Ovary (tissue), 9 donors: ENCODE measurements around the gene HCAR3. TPM values are rescaled to one million over a fixed set of nuclear protein-coding genes. Genes with fewer than 3 reads are reported as not detected.
"Not testable (repeated sequence)": the region's sequence is repeated elsewhere in the genome, so short reads cannot be mapped to it uniquely, and the experiment has no call there.

Source experiments
- DNase-seq, 5 donors: peaks; one replicate each; pipeline ENCODE4 v3.0.0-alpha.2; 2019 to 2020
- H3K27ac ChIP-seq, 2 donors: fragments of 200-600 bp; one replicate each; pipeline versions ENCODE4 v1.5.1 to v1.8.0; 2019 to 2022
- H3K27me3 ChIP-seq: fragments of 200-600 bp; one replicate; pipeline ENCODE4 v1.8.0; 2022
- H3K36me3 ChIP-seq: fragments of 200-600 bp; sonication (generic); one replicate; pipeline ENCODE4 v1.5.1; 2019
- H3K4me1 ChIP-seq: one replicate; pipeline ENCODE4 v1.8.1; 2013; ENCODE audit warnings: mild to moderate bottlenecking, moderate library complexity; ENCODE audit not compliant: insufficient read depth
- H3K4me3 ChIP-seq: fragments of 200-600 bp; sonication (generic); one replicate; pipeline ENCODE4 v1.5.1; 2017
- H3K9me3 ChIP-seq, 2 donors: fragments of 200-600 bp in 1 of 2; sonication (generic) in 1 of 2; one replicate each; pipeline versions ENCODE4 v1.5.1 to v1.8.1; 2013 to 2019; ENCODE audit warnings: mild to moderate bottlenecking in 1 of 2, moderate library complexity in 1 of 2
- EP300 ChIP-seq: sonication (generic); formaldehyde crosslinking; IDR thresholded peaks from one replicate; pipeline ENCODE4 v1.6.1; 2017; ENCODE audit warnings: antibody characterized with exemption
- POLR2A ChIP-seq: fragments of 450-650 bp; IDR thresholded peaks from one replicate; pipeline ENCODE4 v1.6.1; 2017; ENCODE audit warnings: antibody characterized with exemption, mild to moderate bottlenecking, moderate library complexity
- WGBS, 3 donors: extraction: QIAGEN DNeasy Blood & Tissue Kit in 1 of 3; methylation state at CpG; one replicate each; pipeline versions ENCODE4 v1.1.5 to v1.1.7; 2013 to 2017; 5-methylcytosine and 5-hydroxymethylcytosine counted together
- intact Hi-C, 4 donors: fragments of 100-400 bp; cut with DNase I; formaldehyde crosslinking; loops; one replicate each; pipeline versions ENCODE4 v1.11.0 to v1.15.1; 2022 to 2023
- polyA plus RNA-seq, 2 donors: library from polyadenylated mRNA; stranded (reverse); fragments of 200-250 nt in 1 of 2; fragments of 350-450 nt in 1 of 2; fragmentation: Illumina TruSeq in 1 of 2; extraction: RNeasy Lipid Tissue Mini Kit (QIAGEN cat#74804) in 1 of 2; gene quantifications; one replicate each; pipeline ENCODE4 v1.2.3, GENCODE V29; 2013 to 2014
- total RNA-seq, 7 donors: library from RNA; depleted of rRNA in 2 of 7; stranded (reverse); fragments of >200 nt in 2 of 7; fragmentation: NEBNext Ultra II Directional in 3 of 7; extraction: Animal tissue kit (Norgen Biotek cat#: 25700) in 3 of 7; gene quantifications; one replicate each; pipeline versions ENCODE4 v1.1.0 to v1.2.4, GENCODE V29; 2016 to 2023
- TF ChIP-seq, protein P1 (sequence below), 3 donors: fragments of 450-650 bp in 2 of 3; fragments of 200-600 bp in 1 of 3; IDR thresholded peaks; one replicate each; pipeline versions ENCODE4 v1.5.1 to v1.8.0; 2016 to 2022; ENCODE audit warnings: antibody characterized with exemption in 3 of 3, mild to moderate bottlenecking in 1 of 3
- donor health status: DM: no; HTN: no; CAD: no; lungs with moderate emphysema.
- donor health status: DM: no; HTN: no; CAD: no.
- donor health status: Bipolar disorder and iron deficiency.
- donor health status: DM: yes; HTN: yes; CAD: no.
- donor health status: DM: no; HTN: no; CAD: no.
- donor health status: DM: yes; HTN: yes; CAD: no.

HCAR3 gene
- total and polyA plus RNA-seq, 9 donors, result 0.05 to 0.30 (median 0.17) TPM; not detected in 5

DNA sequence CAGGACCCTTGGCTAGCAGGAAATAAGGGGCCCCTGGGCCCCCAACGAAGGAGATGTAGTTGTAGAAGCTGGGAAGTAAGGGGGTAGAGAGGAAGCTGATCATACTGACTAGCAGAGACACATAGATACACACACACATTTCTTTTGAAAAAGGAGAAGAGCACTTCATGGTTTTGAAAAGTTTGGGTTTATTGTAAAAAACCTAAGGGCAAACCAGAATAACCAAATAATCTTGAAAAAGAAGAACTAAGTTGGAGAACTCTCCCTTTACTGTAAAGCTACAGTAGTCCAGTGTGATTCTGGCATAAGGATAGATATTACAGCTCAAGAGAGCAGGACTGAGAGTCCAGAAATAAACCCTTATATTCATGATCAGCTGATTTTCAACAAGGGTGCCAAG lies 5.8 kb upstream of the HCAR3 start:
- Histone ChIP-seq H3K4me1 (peaks cover 2% of the 10 kb centered on the region), H3K4me3 (no peak overlapping the region), H3K27me3 (no peaks in the 10 kb centered on the region), H3K27ac (no peak overlapping the region), H3K36me3 (no peaks in the 10 kb centered on the region), H3K9me3 (no peaks in the 10 kb centered on the region)
- intact Hi-C loops, result no loop called here
- 70 to 82% (median 81%) methylated on average over 1 of the region's 1 CpG for WGBS, 3 donors
- no peak for TF ChIP-seq EP300
- TF ChIP-seq, protein P1, sequence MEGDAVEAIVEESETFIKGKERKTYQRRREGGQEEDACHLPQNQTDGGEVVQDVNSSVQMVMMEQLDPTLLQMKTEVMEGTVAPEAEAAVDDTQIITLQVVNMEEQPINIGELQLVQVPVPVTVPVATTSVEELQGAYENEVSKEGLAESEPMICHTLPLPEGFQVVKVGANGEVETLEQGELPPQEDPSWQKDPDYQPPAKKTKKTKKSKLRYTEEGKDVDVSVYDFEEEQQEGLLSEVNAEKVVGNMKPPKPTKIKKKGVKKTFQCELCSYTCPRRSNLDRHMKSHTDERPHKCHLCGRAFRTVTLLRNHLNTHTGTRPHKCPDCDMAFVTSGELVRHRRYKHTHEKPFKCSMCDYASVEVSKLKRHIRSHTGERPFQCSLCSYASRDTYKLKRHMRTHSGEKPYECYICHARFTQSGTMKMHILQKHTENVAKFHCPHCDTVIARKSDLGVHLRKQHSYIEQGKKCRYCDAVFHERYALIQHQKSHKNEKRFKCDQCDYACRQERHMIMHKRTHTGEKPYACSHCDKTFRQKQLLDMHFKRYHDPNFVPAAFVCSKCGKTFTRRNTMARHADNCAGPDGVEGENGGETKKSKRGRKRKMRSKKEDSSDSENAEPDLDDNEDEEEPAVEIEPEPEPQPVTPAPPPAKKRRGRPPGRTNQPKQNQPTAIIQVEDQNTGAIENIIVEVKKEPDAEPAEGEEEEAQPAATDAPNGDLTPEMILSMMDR (IDR thresholded peaks at IDR 0.05), result no peak
- no peak for TF ChIP-seq POLR2A
- no peak for DNase-seq

DNA sequence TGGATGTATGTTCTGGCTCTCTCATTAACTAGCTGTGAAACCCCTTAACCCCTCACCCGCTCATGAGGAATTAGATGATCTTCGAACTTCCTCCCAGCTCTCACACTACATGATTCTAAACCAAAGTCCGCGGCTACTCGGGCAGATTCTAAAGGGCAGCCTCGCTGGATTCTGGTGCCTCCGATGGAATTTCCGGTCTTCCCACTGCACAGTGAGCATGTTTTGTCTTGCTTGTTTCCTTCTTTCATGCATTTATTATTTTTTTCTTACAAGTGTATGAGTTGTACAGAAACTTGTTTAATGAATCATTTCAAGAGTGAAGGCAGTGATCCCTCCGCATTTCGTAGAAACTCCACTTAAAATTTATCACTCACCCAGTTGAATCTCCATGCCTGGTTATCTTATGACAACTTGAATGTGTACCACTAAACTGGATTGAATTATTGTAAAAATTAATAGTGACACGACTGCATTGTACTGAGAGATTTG lies 4.5 kb upstream of the HCAR3 start:
- H3K27me3 ChIP-seq, result no peaks in the 10 kb centered on the region
- intact Hi-C loops, result no loop called here
- H3K9me3 ChIP-seq, result no peaks in the 10 kb centered on the region
- H3K4me3 ChIP-seq, result no peak overlapping the region
- H3K36me3 ChIP-seq, result no peaks in the 10 kb centered on the region
- 54 to 75% (median 55%) methylated on average over 11 of the region's 11 CpGs for WGBS, 3 donors
- DNase-seq, result no peak
- TF ChIP-seq, protein P1 (IDR thresholded peaks at IDR 0.05), result no peak
- TF ChIP-seq POLR2A (no peak), EP300 (no peak)
- H3K4me1 ChIP-seq, result peaks cover 2% of the 10 kb centered on the region
- no peak overlapping the region for H3K27ac ChIP-seq

DNA sequence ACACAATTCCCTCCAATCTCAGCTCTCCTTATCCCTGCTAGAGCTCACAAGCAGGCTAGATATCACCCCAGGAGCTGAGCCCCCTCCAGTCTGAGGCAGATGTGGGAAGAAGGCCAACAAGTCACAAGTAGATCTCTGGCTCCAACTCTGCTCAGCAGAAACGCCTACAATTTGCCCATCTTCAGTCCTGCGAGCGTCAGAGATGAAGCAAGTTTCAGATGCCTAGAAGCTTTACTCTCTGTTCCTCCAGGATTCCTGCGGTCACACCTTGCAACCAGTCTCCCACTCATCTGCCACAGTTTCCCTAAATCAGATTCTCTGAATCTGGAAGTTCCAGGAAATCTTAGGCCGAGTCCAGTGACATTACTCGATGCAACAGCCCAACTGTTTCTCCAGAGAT lies 1.4 kb downstream of the HCAR3 start:
- intact Hi-C loops, H3K36me3 ChIP-seq, H3K27me3 ChIP-seq, H3K9me3 ChIP-seq, DNase-seq, H3K4me3 ChIP-seq, H3K27ac ChIP-seq, H3K4me1 ChIP-seq: not testable (repeated sequence)
- WGBS, 3 donors, result 56 to 80% (median 70%) methylated on average over 6 of the region's 6 CpGs

DNA sequence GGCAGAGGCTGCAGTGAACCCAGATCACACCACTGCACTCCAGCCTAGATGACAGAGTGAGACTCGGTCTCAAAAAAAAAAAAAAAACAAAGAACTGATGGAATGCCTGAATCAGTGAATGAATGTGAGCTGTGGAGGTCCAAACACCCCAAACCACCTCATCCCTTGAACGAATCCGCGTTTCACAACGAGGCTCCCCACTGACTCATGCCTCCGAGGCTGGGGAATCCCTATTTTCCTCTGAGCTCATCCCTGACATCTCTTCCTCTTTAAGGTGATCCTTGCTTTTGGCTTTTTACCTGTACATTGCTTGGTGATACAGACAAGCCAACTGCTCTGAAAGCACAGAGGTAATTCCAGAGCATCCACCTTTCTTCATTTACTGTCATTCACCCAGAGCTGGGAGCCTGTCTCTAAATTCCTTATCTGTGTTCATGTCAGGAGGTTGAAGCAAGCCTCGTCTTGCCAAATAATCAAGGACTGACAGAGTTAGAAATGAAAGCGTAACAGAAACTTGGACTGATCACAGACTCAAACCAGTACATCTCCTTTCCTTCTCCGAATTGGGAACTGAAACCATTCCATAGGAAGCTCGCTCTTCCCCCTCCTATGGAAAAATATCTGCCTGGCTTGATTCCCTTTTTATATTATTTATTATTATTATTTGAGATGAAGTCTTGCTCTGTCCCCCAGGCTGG lies 3.0 kb downstream of the HCAR3 start:
- intact Hi-C loops, H3K27me3 ChIP-seq, H3K27ac ChIP-seq, H3K9me3 ChIP-seq, H3K36me3 ChIP-seq, H3K4me1 ChIP-seq, H3K4me3 ChIP-seq, DNase-seq: not testable (repeated sequence)
- 66 to 69% (median 68%) methylated on average over 3 to 4 of the region's 10 CpGs for WGBS, 3 donors

DNA sequence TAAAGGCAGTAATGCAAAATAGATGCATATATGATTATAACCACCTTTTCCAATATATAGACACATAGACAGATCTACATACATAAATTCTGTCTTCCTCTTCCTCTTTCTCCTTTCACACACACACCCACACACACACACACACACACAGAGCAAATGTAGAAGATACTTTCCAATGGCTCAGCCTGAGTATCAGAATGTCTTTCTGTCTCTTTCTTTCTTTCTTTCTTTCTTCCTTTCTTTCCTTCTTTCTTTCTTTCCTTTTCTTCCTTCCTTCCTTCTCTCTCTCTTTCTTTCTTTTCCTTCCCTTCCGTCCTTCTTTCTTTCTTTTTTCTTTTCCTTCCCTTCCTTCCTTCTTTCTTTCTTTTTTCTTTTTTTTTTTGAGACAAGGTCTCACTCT lies 5.3 kb downstream of the HCAR3 start:
- intact Hi-C loops, H3K36me3 ChIP-seq, H3K27ac ChIP-seq, H3K4me3 ChIP-seq, DNase-seq, H3K4me1 ChIP-seq, H3K27me3 ChIP-seq, H3K9me3 ChIP-seq: not testable (repeated sequence)
- WGBS, 3 donors, result 81 to 84% (median 83%) methylated on average over 1 of the region's 1 CpG

DNA sequence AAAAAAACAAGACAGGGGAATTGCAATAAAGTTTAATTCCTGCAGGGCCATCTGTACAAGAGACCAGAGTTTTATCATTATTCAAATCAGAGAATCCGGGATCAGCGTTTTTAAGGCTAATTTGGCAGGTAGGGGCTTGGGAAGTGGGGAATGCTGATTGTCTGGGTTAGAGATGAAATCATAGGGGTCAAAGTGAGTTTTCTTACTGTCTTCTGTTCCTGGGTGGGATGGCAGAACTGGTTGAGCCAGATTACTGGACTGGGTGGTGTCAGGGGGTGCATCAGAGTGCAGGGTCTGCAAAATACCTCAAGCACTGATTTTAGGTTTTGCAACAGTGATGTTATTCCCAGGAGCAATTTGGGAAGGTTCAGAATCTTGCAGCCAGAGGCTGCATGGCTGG lies 6.3 kb downstream of the HCAR3 start:
- H3K36me3 ChIP-seq, H3K4me1 ChIP-seq, H3K4me3 ChIP-seq, H3K27ac ChIP-seq, H3K27me3 ChIP-seq, H3K9me3 ChIP-seq, DNase-seq, intact Hi-C loops: not testable (repeated sequence)
- 64 to 71% (median 67%) methylated on average over 2 of the region's 2 CpGs for WGBS, 3 donors

DNA sequence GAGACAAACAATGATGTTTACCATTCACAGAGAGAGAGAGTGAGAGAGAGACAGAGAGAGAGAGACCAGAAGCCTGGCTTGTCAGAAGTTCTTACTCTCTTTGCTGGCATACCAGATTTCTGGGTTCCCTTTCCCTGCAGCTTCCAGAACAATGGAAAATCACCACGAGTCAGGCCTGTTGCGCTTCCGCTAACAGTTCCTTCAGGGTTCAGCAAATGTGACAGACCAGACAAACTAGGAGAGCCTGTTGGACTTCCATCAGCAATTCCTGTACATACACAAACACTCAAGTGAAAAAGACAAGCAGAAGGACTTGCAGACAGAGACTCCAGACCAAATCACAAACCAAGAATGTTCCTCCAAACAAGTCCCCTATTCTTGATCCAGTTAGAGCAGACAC lies 7.3 kb downstream of the HCAR3 start:
- DNase-seq, H3K4me3 ChIP-seq, intact Hi-C loops, H3K4me1 ChIP-seq, H3K36me3 ChIP-seq, H3K27ac ChIP-seq, H3K9me3 ChIP-seq, H3K27me3 ChIP-seq: not testable (repeated sequence)
- WGBS, 3 donors, result no CpG with 5 or more reads among the region's 3 CpGs

DNA sequence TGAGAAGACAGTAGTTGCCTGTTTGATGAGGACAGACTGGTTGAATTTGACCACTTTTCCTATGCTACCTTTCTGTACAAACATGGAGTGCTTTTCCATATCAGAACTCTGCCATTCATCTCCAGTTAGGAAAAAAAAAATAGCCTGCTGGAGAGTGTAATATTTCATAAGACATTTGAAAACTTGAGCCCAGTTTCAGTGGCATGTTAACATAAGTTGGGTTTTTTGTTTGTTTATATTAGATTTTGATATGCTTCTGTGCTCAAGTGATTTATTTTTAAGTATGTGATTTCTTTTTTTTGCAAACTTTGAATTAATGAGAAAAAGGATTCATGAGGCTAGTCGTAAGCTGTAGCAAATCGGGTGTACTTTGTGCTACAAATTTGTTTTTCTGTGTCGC lies 12.8 kb downstream of the HCAR3 start:
- DNase-seq, H3K4me1 ChIP-seq, H3K36me3 ChIP-seq, H3K9me3 ChIP-seq, H3K4me3 ChIP-seq, H3K27ac ChIP-seq, H3K27me3 ChIP-seq, intact Hi-C loops: not testable (repeated sequence)
- WGBS, 3 donors, result 86 to 92% (median 89%) methylated on average over 3 of the region's 3 CpGs

DNA sequence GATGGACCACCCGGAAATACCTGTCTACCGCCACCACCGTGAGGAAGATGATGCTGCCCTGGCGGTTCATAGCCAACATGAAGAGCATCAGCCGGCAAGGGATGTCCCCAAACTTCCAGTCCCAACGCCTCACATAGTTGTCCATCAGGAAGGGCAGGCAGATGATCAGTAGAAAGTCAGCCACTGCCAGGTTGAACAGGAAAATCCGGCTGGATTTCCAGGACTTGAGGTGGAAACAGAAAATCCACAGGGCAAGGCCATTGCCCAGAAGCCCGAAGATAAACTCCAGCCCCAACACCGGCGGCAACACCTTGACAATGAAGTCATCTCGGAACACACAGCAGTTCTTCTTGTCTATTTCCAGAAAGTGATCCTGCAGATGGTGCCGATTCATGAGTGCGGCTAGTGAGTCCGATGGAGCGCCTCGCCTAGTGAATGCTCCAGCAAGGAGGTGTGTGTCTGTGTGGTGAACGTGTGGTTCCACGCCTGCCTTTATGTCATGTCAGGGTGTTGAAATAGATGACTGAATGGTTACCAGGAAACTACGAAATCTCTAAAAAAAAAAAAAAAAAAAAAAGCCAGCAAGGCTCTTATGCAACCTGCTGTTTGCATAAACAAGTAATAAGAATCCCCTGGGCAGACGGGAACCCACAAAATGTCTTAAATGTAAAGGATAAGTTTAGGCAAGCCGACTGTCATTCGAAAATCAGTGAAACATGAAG lies 13.6 kb downstream of the HCAR3 start, which contains the start of gene HCAR2:
Gene HCAR2 (minus strand): TSS at position 468 of the 722 bp plus-strand sequence. CDS start 74 bp downstream, at position 394.
- H3K27ac ChIP-seq, DNase-seq, H3K9me3 ChIP-seq, H3K4me1 ChIP-seq, H3K4me3 ChIP-seq, intact Hi-C loops, H3K27me3 ChIP-seq, H3K36me3 ChIP-seq: not testable (repeated sequence)
- WGBS, 3 donors, result 90 to 92% (median 92%) methylated on average over 22 of the region's 22 CpGs
